ENCODE measurements around the gene CTXND1. TPM values are rescaled to one million over a fixed set of nuclear protein-coding genes. Genes with fewer than 3 reads are reported as not detected.

The CTXND1 gene
- total and polyA plus RNA-seq, 2 of the 13 experiments (the other 11 are each of a cell fraction or from before 2014, with no cell fraction given), result 1.2 to 2.1 TPM

DNA sequence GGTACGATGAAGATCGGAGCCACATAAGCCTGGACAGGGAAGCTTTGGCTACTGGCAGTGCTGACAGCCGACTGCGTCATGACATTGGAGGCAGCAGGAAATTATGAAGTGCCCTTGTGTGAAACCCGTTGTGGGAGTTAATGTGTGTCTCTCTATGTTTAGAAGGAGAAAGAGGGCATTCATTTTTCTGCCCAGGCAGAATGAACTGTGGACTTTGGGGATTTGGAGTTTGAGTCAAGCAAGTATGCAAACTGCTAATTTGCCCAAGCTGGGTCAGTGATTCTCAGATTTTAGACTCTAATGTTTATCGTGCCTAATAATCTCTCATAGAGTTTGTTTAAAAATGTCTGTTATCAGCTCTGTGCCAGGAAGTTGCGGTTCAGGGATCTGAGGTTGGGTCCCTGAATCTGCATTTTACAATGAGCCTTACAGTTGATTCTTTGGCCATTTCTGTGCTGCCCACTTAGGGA lies 5.6 kb downstream of the CTXND1 start (continued):
- TF ChIP-seq, protein P1, sequence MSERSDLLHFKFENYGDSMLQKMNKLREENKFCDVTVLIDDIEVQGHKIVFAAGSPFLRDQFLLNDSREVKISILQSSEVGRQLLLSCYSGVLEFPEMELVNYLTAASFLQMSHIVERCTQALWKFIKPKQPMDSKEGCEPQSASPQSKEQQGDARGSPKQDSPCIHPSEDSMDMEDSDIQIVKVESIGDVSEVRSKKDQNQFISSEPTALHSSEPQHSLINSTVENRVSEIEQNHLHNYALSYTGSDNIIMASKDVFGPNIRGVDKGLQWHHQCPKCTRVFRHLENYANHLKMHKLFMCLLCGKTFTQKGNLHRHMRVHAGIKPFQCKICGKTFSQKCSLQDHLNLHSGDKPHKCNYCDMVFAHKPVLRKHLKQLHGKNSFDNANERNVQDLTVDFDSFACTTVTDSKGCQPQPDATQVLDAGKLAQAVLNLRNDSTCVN (CRISPR knock-in tag; IDR thresholded peaks at IDR 0.05; ENCODE audit: borderline replicate concordance), result no peak
- TF ChIP-seq ISL2 (CRISPR knock-in tag; IDR thresholded peaks at IDR 0.05) (peak; percentile 62), CBFB (CRISPR knock-in tag; IDR thresholded peaks at IDR 0.05) (peak; percentile 61), ONECUT2 (CRISPR knock-in tag; IDR thresholded peaks at IDR 0.05) (no peak), TARDBP (CRISPR knock-in tag; IDR thresholded peaks at IDR 0.05) (no peak), U2AF1 (optimal IDR thresholded peaks at IDR 0.05; ENCODE audit: low read depth, low read length) (no peak), TAF1 (CRISPR knock-in tag; IDR thresholded peaks at IDR 0.05) (no peak)
- TF ChIP-seq, protein P2, sequence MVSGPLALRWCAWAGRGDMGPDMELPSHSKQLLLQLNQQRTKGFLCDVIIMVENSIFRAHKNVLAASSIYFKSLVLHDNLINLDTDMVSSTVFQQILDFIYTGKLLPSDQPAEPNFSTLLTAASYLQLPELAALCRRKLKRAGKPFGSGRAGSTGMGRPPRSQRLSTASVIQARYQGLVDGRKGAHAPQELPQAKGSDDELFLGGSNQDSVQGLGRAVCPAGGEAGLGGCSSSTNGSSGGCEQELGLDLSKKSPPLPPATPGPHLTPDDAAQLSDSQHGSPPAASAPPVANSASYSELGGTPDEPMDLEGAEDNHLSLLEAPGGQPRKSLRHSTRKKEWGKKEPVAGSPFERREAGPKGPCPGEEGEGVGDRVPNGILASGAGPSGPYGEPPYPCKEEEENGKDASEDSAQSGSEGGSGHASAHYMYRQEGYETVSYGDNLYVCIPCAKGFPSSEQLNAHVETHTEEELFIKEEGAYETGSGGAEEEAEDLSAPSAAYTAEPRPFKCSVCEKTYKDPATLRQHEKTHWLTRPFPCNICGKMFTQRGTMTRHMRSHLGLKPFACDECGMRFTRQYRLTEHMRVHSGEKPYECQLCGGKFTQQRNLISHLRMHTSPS (CRISPR knock-in tag; IDR thresholded peaks at IDR 0.05; ENCODE audit: low read depth), result 0 out of 2 replicates have a peak, but pooled peaks have one; percentile 58
- TF ChIP-seq, protein P3, sequence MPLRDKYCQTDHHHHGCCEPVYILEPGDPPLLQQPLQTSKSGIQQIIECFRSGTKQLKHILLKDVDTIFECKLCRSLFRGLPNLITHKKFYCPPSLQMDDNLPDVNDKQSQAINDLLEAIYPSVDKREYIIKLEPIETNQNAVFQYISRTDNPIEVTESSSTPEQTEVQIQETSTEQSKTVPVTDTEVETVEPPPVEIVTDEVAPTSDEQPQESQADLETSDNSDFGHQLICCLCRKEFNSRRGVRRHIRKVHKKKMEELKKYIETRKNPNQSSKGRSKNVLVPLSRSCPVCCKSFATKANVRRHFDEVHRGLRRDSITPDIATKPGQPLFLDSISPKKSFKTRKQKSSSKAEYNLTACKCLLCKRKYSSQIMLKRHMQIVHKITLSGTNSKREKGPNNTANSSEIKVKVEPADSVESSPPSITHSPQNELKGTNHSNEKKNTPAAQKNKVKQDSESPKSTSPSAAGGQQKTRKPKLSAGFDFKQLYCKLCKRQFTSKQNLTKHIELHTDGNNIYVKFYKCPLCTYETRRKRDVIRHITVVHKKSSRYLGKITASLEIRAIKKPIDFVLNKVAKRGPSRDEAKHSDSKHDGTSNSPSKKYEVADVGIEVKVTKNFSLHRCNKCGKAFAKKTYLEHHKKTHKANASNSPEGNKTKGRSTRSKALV (CRISPR knock-in tag; IDR thresholded peaks at IDR 0.05), result no peak
- TF ChIP-seq, protein P4, sequence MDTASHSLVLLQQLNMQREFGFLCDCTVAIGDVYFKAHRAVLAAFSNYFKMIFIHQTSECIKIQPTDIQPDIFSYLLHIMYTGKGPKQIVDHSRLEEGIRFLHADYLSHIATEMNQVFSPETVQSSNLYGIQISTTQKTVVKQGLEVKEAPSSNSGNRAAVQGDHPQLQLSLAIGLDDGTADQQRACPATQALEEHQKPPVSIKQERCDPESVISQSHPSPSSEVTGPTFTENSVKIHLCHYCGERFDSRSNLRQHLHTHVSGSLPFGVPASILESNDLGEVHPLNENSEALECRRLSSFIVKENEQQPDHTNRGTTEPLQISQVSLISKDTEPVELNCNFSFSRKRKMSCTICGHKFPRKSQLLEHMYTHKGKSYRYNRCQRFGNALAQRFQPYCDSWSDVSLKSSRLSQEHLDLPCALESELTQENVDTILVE (CRISPR knock-in tag; IDR thresholded peaks at IDR 0.05), result no peak
- TF ChIP-seq, protein P5, sequence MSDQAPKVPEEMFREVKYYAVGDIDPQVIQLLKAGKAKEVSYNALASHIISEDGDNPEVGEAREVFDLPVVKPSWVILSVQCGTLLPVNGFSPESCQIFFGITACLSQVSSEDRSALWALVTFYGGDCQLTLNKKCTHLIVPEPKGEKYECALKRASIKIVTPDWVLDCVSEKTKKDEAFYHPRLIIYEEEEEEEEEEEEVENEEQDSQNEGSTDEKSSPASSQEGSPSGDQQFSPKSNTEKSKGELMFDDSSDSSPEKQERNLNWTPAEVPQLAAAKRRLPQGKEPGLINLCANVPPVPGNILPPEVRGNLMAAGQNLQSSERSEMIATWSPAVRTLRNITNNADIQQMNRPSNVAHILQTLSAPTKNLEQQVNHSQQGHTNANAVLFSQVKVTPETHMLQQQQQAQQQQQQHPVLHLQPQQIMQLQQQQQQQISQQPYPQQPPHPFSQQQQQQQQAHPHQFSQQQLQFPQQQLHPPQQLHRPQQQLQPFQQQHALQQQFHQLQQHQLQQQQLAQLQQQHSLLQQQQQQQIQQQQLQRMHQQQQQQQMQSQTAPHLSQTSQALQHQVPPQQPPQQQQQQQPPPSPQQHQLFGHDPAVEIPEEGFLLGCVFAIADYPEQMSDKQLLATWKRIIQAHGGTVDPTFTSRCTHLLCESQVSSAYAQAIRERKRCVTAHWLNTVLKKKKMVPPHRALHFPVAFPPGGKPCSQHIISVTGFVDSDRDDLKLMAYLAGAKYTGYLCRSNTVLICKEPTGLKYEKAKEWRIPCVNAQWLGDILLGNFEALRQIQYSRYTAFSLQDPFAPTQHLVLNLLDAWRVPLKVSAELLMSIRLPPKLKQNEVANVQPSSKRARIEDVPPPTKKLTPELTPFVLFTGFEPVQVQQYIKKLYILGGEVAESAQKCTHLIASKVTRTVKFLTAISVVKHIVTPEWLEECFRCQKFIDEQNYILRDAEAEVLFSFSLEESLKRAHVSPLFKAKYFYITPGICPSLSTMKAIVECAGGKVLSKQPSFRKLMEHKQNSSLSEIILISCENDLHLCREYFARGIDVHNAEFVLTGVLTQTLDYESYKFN (CRISPR knock-in tag; conservative IDR thresholded peaks at IDR 0.05), result peak; percentile 64
- TF ChIP-seq, protein P6, sequence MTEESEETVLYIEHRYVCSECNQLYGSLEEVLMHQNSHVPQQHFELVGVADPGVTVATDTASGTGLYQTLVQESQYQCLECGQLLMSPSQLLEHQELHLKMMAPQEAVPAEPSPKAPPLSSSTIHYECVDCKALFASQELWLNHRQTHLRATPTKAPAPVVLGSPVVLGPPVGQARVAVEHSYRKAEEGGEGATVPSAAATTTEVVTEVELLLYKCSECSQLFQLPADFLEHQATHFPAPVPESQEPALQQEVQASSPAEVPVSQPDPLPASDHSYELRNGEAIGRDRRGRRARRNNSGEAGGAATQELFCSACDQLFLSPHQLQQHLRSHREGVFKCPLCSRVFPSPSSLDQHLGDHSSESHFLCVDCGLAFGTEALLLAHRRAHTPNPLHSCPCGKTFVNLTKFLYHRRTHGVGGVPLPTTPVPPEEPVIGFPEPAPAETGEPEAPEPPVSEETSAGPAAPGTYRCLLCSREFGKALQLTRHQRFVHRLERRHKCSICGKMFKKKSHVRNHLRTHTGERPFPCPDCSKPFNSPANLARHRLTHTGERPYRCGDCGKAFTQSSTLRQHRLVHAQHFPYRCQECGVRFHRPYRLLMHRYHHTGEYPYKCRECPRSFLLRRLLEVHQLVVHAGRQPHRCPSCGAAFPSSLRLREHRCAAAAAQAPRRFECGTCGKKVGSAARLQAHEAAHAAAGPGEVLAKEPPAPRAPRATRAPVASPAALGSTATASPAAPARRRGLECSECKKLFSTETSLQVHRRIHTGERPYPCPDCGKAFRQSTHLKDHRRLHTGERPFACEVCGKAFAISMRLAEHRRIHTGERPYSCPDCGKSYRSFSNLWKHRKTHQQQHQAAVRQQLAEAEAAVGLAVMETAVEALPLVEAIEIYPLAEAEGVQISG (CRISPR knock-in tag; IDR thresholded peaks at IDR 0.05), result peak; percentile 12; the same call in 1 of the 2 replicates
- TF ChIP-seq, protein P7, sequence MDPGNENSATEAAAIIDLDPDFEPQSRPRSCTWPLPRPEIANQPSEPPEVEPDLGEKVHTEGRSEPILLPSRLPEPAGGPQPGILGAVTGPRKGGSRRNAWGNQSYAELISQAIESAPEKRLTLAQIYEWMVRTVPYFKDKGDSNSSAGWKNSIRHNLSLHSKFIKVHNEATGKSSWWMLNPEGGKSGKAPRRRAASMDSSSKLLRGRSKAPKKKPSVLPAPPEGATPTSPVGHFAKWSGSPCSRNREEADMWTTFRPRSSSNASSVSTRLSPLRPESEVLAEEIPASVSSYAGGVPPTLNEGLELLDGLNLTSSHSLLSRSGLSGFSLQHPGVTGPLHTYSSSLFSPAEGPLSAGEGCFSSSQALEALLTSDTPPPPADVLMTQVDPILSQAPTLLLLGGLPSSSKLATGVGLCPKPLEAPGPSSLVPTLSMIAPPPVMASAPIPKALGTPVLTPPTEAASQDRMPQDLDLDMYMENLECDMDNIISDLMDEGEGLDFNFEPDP (CRISPR knock-in tag; conservative IDR thresholded peaks at IDR 0.05), result no peak

All from HepG2 (cell line).